ENCODE results near the gene GID4.

GRCh38 chr17:18064053-18064452 is 24.8 kb downstream of the GID4 start:
- TF ChIP-seq CTCF (IDR thresholded peaks at IDR 0.05 in 4 of 5, conservative IDR thresholded peaks at IDR 0.05 in 1 of 5) (peak; percentile 16 to 50 (median 39)), POLR2A (IDR thresholded peaks at IDR 0.05) (no peak)
